Activated CD8-positive, alpha-beta T cell treated with anti-CD3 and anti-CD28 coated beads for 36 hours (primary cell): ENCODE data around the gene MTX1. TPM values are rescaled to one million over a fixed set of nuclear protein-coding genes. Genes with fewer than 3 reads are reported as not detected.

Experiments used
- ATAC-seq: fragments of 200-7000 bp; cut with Tn5 transposase; one replicate; pipeline ENCODE4 v1.10.0; 2021; ENCODE audit warnings: mild to moderate bottlenecking, moderate library complexity
- CTCF ChIA-PET: fragments of 350-600 bp; sonication (Branson Sonifier 250); formaldehyde crosslinking; loops from one replicate; lab custom pipeline; 2021; ENCODE audit warnings: antibody characterized with exemption; lab: Charles Lee
- POLR2A ChIA-PET: fragments of 350-600 bp; sonication (Branson Sonifier 250); formaldehyde crosslinking; loops from one replicate; lab custom pipeline; 2021; ENCODE audit warnings: antibody characterized with exemption; lab: Charles Lee
- DNase-seq: peaks from one replicate; pipeline ENCODE4 v3.0.0-alpha.2; 2020
- H3K27ac Mint-ChIP-seq: one replicate; pipeline ENCODE4 v1.8.0; 2021; ENCODE audit warnings: mild to moderate bottlenecking, mixed read lengths
- H3K27me3 Mint-ChIP-seq: one replicate; pipeline ENCODE4 v1.8.0; 2021; ENCODE audit warnings: mixed read lengths
- H3K36me3 Mint-ChIP-seq: one replicate; pipeline ENCODE4 v1.8.0; 2021; ENCODE audit warnings: low read depth, mixed read lengths
- H3K4me1 Mint-ChIP-seq: one replicate; pipeline ENCODE4 v1.8.0; 2021; ENCODE audit warnings: low read depth, mixed read lengths
- H3K4me3 Mint-ChIP-seq: one replicate; pipeline ENCODE4 v1.8.0; 2021; ENCODE audit warnings: mild to moderate bottlenecking, moderate library complexity, mixed read lengths
- H3K9me3 Mint-ChIP-seq: one replicate; pipeline ENCODE4 v1.8.0; 2021; ENCODE audit warnings: mixed read lengths
- intact Hi-C: fragments of 100-400 bp; cut with micrococcal nuclease; formaldehyde crosslinking; loops from one replicate; pipeline ENCODE4 v1.10.0; 2022
- total RNA-seq, 2 experiments: library from RNA; stranded (reverse); gene quantifications; one replicate each; pipeline ENCODE4 v1.2.3, GENCODE V29; 2021
- TF ChIP-seq, protein P1 (sequence below): fragments of 200-600 bp; IDR thresholded peaks from one replicate; pipeline ENCODE4 v1.8.0; 2022; ENCODE audit warnings: antibody characterized with exemption, mild to moderate bottlenecking

MTX1 gene
- total RNA-seq, 2 experiments from 2014 or later, result 59.2 to 61.0 TPM

- H3K4me1 Mint-ChIP-seq, result peaks cover 29% of the 10 kb centered on the region
- no peak for DNase-seq
- H3K4me3 Mint-ChIP-seq, result peak overlapping the region; percentile 96
- POLR2A ChIA-PET, result interaction anchor here (1.4 to 4.7 kb wide), 2 partner anchors 9 to 19 kb away, joined by 3 to 37 read pairs; partner anchors contain the start of gene CLK2
- peak overlapping the region; percentile 89 for H3K27ac Mint-ChIP-seq
- no peaks in the 10 kb centered on the region for H3K27me3 Mint-ChIP-seq
- TF ChIP-seq, protein P1, sequence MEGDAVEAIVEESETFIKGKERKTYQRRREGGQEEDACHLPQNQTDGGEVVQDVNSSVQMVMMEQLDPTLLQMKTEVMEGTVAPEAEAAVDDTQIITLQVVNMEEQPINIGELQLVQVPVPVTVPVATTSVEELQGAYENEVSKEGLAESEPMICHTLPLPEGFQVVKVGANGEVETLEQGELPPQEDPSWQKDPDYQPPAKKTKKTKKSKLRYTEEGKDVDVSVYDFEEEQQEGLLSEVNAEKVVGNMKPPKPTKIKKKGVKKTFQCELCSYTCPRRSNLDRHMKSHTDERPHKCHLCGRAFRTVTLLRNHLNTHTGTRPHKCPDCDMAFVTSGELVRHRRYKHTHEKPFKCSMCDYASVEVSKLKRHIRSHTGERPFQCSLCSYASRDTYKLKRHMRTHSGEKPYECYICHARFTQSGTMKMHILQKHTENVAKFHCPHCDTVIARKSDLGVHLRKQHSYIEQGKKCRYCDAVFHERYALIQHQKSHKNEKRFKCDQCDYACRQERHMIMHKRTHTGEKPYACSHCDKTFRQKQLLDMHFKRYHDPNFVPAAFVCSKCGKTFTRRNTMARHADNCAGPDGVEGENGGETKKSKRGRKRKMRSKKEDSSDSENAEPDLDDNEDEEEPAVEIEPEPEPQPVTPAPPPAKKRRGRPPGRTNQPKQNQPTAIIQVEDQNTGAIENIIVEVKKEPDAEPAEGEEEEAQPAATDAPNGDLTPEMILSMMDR, result no peak
- CTCF ChIA-PET, result interaction anchor here (0.9 to 18.9 kb wide), 3 partner anchors 9 to 69 kb away, joined by 3 to 232 read pairs (median 3); no protein-coding TSS in a partner anchor
- no peaks in the 10 kb centered on the region for H3K9me3 Mint-ChIP-seq
- H3K36me3 Mint-ChIP-seq, result peaks cover 80% of the 10 kb centered on the region
- intact Hi-C loops, result loop anchor here (5.0 kb wide), 1 partner anchor 44 kb away; the partner anchor contains the start of gene FDPS
- no peak for ATAC-seq
Observed at GRCh38 chr1:155263067-155263466, 54.6 kb downstream of the MTX1 start.

Other genes with a start within 250 kb of the MTX1 start
- gene PYGO2, start 246.9 kb upstream of the MTX1 start, total RNA-seq, result 10 to 100 TPM; 21.2 to 21.8 TPM
- gene SHC1, start 237.9 kb upstream of the MTX1 start, total RNA-seq, result 10 to 100 TPM; 32.3 to 34.2 TPM
- gene CKS1B, start 234.0 kb upstream of the MTX1 start, total RNA-seq, result 100 to 1,000 TPM; 172 to 173 TPM
- gene FLAD1, start 225.4 kb upstream of the MTX1 start, total RNA-seq, result 10 to 100 TPM; 31.5 to 32.9 TPM
- not detected for gene LENEP, start 215.1 kb upstream of the MTX1 start, total RNA-seq
- gene ZBTB7B, start 205.9 kb upstream of the MTX1 start, total RNA-seq, result 10 to 100 TPM; 26.3 to 26.5 TPM
- gene DCST2, start 174.9 kb upstream of the MTX1 start, total RNA-seq, result under 1 TPM; 0.20 to 0.36 TPM
- gene DCST1, start 174.9 kb upstream of the MTX1 start, total RNA-seq, result not detected
- 10 to 100 TPM; 36.4 to 37.2 TPM for gene ADAM15, start 157.4 kb upstream of the MTX1 start, total RNA-seq
- 1 to 10 TPM; 7.1 to 7.8 TPM for gene EFNA4, start 145.0 kb upstream of the MTX1 start, total RNA-seq
- gene EFNA3, start 129.9 kb upstream of the MTX1 start, total RNA-seq, result 1 to 10 TPM; 5.1 to 8.6 TPM
- gene EFNA1, start 80.8 kb upstream of the MTX1 start, total RNA-seq, result under 1 TPM; 0.59 to 0.60 TPM
- 10 to 100 TPM; 59.7 to 64.0 TPM for gene SLC50A1, start 72.8 kb upstream of the MTX1 start, total RNA-seq
- 10 to 100 TPM; 37.1 to 38.1 TPM for gene DPM3, start 68.2 kb upstream of the MTX1 start, total RNA-seq
- 100 to 1,000 TPM; 124 to 125 TPM for gene KRTCAP2, start 35.4 kb upstream of the MTX1 start, total RNA-seq
- gene TRIM46, start 34.8 kb upstream of the MTX1 start, total RNA-seq, result 1 to 10 TPM; 5.8 to 6.1 TPM
- 10 to 100 TPM; 11.1 to 12.0 TPM for gene THBS3, start 798 bp upstream of the MTX1 start, total RNA-seq
- 10 to 100 TPM; 41.1 to 42.2 TPM for gene ENTREP3, start 46.8 kb downstream of the MTX1 start, total RNA-seq
- 10 to 100 TPM; 81.3 to 97.2 TPM for gene SCAMP3, start 53.7 kb downstream of the MTX1 start, total RNA-seq
- gene CLK2, start 64.8 kb downstream of the MTX1 start, total RNA-seq, result 10 to 100 TPM; 80.6 to 85.4 TPM
- 1 to 10 TPM; 1.5 TPM for gene HCN3, start 68.8 kb downstream of the MTX1 start, total RNA-seq
- not detected for gene PKLR, start 92.7 kb downstream of the MTX1 start, total RNA-seq
- gene FDPS, start 100.2 kb downstream of the MTX1 start, total RNA-seq, result 100 to 1,000 TPM; 293 to 316 TPM
- gene RUSC1, start 112.2 kb downstream of the MTX1 start, total RNA-seq, result 10 to 100 TPM; 21.2 to 21.6 TPM